Spleen (tissue), 7 donors: Measurements from ENCODE around the gene PABPC1L.

Experiments used
- CTCF ChIP-seq, 11 experiments: fragments of 200-600 bp in 7 of 11; fragments of 450-650 bp in 4 of 11; sonication (generic) in 4 of 11; IDR thresholded peaks in 8 of 11; conservative IDR thresholded peaks in 3 of 11; 1 replicate in 7 of 11; 2 replicates in 4 of 11; pipeline versions ENCODE4 v1.4.0 to v1.8.0; 2016 to 2021; ENCODE audit warnings: antibody characterized with exemption in 11 of 11, inconsistent platforms in 4 of 11, mild to moderate bottlenecking in 1 of 11
- POLR2AphosphoS5 ChIP-seq, 3 donors: sonication (generic); formaldehyde crosslinking; IDR thresholded peaks; one replicate each; pipeline ENCODE4 v1.5.1; 2017; ENCODE audit warnings: antibody characterized with exemption in 3 of 3
- donor health status: DM: no; HTN: no; CAD: no; lungs with moderate emphysema.
- donor health status: DM: no; HTN: no; CAD: no.
- donor health status: DM: no; HTN: no; CAD: no.

DNA sequence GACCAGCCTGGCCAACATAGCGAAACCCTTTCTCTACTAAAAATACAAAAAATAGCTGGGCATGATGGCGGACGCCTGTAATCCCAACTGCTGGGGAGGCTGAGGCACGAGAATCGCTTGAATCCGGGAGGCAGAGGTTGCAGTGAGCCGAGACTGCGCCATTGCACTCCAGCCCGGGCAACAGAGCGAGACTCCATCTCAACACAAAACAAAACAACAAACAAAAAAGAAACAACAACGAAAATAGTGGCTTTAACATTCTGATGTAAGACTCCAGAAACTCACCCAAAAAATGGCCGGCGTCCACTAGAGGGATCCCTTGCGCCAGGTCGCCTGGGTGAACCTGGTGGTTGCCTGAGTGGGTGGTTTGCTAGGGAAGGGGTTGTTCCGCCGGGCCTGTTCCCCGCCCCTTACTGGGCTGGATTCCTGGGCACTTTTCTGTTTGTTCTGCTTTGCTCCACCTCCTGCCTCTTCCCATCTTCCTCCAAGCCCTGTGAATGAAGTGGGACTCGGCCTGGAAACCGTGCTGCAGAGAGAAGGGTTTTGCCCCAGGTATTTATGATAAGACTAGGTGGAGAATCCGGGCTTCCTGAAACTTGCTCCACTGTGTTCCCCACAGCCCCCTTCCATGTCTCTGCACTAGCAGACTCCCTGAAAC is 1.5 kb downstream of the PABPC1L start:
- TF ChIP-seq CTCF (IDR thresholded peaks at IDR 0.05 in 8 of 11, conservative IDR thresholded peaks at IDR 0.05 in 3 of 11) (peak in 8 of 11 experiments; percentile 10 to 42 (median 36)), POLR2AphosphoS5 (IDR thresholded peaks at IDR 0.05) (peak in 1 of 3 donors; percentile 6)
